HL-60 (cell line): ENCODE data around the gene SPNS2.

ENCODE experiments used
- DNase-seq, 2 experiments: peaks; one replicate each; pipeline ENCODE4 v3.0.0-alpha.2; 2010 to 2020; ENCODE audit warnings: low read depth in 1 of 2, low spot score in 1 of 2
- H3K27ac ChIP-seq: fragments of 250-450 bp; sonication (Bioruptor Pico); replicated peaks from 2 replicates; pipeline ENCODE4 v1.5.1; 2020; ENCODE audit warnings: mild to moderate bottlenecking, moderate library complexity
- H3K27me3 ChIP-seq: fragments of 250-450 bp; sonication (Bioruptor Pico); 2 replicates; pipeline ENCODE4 v1.5.1; 2021; ENCODE audit warnings: mild to moderate bottlenecking, moderate library complexity; ENCODE audit not compliant: insufficient read depth, poor library complexity, severe bottlenecking
- H3K4me3 ChIP-seq: replicated peaks from 2 replicates; pipeline ENCODE4 v1.5.1; 2011; ENCODE audit warnings: mild to moderate bottlenecking, control low read depth, low read length; ENCODE audit not compliant: insufficient read depth
- GABPA ChIP-seq: IDR thresholded peaks from 2 replicates; pipeline ENCODE4 v1.6.1; 2012; ENCODE audit warnings: low read depth
- POLR2AphosphoS5 ChIP-seq: IDR thresholded peaks from 2 replicates; pipeline ENCODE4 v1.6.1; 2012; ENCODE audit warnings: low read depth
- SPI1 ChIP-seq: IDR thresholded peaks from 2 replicates; pipeline ENCODE4 v1.6.1; 2012; ENCODE audit warnings: low read depth, mild to moderate bottlenecking, borderline replicate concordance
- TF ChIP-seq, protein P1 (sequence below): IDR thresholded peaks from 2 replicates; pipeline ENCODE4 v1.6.1; 2012; ENCODE audit warnings: low read depth; ENCODE audit not compliant: insufficient replicate concordance
- TF ChIP-seq, protein P2 (sequence below): IDR thresholded peaks from one replicate; pipeline ENCODE4 v1.5.1; 2011; ENCODE audit warnings: low read length, control low read depth, inconsistent platforms; ENCODE audit not compliant: insufficient read depth

Gene SPNS2

DNA sequence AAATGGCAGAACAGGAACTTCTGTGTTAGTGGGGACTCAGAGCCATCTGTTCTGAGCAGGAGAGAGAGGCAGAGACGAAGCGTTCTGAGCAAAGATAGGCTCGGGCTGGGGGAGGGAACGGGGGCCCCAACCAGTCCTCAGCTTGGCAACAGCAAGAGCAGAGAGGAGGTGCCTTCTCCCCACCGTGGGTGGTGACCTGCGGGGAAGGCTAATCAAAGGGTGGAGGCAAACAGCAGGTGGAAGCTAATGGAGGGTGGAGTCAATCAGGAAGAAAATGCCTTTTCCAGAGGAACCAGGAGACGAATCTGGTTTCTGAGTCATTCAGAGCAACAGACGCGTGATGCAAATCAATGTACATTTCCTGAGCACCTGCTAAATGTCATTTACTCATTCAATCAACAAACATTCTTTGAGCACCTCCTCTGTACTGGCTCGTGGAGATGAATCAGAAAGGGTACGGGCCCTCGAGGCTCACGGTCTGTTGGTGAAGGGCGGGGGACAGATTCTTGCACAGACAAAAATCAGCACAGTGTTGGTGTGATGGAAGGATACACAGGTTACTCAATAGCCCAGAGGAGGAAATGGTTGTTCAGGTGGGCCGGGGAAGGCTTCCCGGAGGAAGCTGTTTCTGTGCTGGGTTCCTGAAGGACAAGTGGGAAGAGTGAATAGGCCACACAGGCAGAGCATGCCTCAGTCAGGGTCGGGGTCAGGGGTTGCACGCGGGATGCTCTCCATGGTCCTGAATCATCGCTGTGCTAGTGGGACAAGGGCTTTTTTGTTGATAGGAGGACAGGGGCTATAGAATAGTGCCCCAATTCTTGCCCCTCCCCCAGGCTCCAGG is 5.7 kb upstream of the SPNS2 start:
- H3K4me3 ChIP-seq: no peak overlapping the region
- TF ChIP-seq, protein P1, sequence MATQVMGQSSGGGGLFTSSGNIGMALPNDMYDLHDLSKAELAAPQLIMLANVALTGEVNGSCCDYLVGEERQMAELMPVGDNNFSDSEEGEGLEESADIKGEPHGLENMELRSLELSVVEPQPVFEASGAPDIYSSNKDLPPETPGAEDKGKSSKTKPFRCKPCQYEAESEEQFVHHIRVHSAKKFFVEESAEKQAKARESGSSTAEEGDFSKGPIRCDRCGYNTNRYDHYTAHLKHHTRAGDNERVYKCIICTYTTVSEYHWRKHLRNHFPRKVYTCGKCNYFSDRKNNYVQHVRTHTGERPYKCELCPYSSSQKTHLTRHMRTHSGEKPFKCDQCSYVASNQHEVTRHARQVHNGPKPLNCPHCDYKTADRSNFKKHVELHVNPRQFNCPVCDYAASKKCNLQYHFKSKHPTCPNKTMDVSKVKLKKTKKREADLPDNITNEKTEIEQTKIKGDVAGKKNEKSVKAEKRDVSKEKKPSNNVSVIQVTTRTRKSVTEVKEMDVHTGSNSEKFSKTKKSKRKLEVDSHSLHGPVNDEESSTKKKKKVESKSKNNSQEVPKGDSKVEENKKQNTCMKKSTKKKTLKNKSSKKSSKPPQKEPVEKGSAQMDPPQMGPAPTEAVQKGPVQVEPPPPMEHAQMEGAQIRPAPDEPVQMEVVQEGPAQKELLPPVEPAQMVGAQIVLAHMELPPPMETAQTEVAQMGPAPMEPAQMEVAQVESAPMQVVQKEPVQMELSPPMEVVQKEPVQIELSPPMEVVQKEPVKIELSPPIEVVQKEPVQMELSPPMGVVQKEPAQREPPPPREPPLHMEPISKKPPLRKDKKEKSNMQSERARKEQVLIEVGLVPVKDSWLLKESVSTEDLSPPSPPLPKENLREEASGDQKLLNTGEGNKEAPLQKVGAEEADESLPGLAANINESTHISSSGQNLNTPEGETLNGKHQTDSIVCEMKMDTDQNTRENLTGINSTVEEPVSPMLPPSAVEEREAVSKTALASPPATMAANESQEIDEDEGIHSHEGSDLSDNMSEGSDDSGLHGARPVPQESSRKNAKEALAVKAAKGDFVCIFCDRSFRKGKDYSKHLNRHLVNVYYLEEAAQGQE: peak; percentile 94
- TF ChIP-seq POLR2AphosphoS5 (peak; percentile 46), GABPA (no peak)
- no peaks in the 10 kb centered on the region for H3K27me3 ChIP-seq
- H3K27ac ChIP-seq: no peak overlapping the region
- DNase-seq: peak in 1 of 2 experiments; percentile 16

DNA sequence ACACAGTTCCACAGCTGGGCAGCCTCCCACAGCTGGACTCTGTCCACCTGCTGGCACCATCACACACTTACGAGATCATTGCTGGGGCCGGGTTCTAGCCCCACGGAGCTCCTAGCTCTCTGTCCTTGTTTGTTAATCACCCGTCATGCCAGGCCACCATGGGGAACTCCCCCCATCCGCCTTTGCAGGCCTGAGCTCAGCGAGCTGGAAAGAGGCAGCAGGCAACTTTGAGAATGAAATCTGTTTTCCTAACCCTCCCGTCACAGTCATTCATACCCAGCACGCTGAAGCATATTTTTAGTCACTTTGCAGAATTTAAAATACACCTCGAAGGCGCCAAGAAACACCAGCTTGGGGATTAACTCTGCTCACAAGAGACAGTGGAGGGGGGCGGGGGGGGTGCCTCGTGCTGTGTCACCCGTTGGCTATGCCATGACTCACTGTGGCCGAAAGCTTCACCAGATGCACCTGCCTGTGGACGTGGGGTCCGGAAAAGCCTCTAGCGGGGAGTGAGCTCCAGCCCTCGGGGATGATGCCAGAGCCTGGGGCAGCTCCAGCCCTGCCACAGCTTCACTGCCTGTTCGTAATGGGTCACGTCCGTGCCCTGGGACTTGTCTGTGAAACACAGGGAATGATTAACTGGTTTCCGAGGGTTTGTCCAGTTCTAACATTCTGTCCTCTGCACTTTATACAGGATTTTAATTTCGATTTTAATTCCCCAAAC is 1.4 kb upstream of the SPNS2 start:
- Histone ChIP-seq H3K4me3 (no peak overlapping the region), H3K27ac (no peak overlapping the region), H3K27me3 (no peaks in the 10 kb centered on the region)
- DNase-seq: no peak
- TF ChIP-seq, protein P2, sequence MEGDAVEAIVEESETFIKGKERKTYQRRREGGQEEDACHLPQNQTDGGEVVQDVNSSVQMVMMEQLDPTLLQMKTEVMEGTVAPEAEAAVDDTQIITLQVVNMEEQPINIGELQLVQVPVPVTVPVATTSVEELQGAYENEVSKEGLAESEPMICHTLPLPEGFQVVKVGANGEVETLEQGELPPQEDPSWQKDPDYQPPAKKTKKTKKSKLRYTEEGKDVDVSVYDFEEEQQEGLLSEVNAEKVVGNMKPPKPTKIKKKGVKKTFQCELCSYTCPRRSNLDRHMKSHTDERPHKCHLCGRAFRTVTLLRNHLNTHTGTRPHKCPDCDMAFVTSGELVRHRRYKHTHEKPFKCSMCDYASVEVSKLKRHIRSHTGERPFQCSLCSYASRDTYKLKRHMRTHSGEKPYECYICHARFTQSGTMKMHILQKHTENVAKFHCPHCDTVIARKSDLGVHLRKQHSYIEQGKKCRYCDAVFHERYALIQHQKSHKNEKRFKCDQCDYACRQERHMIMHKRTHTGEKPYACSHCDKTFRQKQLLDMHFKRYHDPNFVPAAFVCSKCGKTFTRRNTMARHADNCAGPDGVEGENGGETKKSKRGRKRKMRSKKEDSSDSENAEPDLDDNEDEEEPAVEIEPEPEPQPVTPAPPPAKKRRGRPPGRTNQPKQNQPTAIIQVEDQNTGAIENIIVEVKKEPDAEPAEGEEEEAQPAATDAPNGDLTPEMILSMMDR: no peak
- TF ChIP-seq SPI1 (no peak), GABPA (no peak), POLR2AphosphoS5 (no peak)
- TF ChIP-seq, protein P1: no peak

DNA sequence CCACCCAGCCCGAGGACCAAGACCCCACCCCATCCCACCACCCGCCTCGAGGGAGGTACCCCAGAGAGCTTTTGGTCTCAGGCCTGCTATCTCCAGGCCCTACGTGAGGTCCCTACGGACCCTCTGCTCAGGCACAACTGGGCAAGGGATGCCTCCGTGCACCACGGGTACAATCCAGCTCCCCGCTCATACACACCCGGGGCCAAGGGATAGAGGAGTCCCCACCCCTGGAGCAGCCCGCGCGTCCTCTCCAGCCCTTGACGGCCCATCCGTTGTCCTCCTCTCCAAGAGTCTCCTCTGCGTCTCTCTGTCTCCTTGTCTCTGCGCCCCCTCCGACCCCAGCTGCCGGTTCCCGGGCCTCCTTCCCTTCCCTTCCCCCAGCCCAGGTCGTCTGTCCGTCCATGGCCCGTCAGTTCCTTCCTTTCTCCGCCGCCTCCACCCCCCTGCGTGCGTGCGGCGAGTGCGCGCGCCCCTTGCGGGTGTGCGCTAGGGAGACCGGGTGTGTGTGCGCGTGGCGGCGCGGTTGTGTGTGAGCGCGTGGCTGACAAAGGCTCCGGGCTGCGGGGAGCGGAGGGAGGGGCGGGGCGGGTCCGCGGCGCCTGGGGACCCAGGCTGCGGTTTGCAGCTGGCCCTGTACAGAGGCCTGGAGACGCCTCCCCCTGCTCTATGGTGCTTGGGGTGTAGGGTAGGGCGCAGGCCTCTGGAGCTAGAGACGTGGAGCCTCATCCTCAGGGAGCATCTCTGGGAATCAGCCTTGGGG is 930 bp downstream of the SPNS2 start:
- peak; percentile 54 to 69 for DNase-seq
- H3K27me3 ChIP-seq: no peaks in the 10 kb centered on the region
- peak; percentile 44; the same call in 1 of the 2 replicates for TF ChIP-seq SPI1
- TF ChIP-seq GABPA: no peak
- peak overlapping the region; percentile 46 for H3K4me3 ChIP-seq
- peak overlapping the region; percentile 77 for H3K27ac ChIP-seq

DNA sequence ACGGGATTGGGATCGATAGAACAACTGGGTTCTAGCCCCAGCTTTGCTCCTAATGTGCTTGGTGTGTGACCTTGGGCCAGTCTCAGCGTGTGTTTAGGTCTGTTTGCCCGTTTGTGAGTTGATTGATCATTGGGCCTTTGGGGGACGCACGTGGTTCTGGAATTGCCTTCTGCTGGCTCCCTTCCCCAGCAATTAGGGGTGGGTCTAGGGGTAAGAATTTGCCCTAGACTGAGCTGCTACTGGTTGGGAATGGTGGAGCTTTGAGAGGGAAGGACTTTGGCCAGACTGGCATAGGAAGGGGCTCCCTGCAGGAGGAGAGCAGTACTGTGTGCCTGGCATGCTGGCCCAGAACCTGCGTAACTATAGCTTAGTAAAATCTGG is 1.5 kb downstream of the SPNS2 start:
- DNase-seq: no peak
- TF ChIP-seq, protein P2: no peak
- TF ChIP-seq, protein P1: no peak
- TF ChIP-seq POLR2AphosphoS5 (no peak), GABPA (no peak), SPI1 (no peak)
- Histone ChIP-seq H3K27ac (peak overlapping the region; percentile 77), H3K4me3 (peak overlapping the region; percentile 46), H3K27me3 (no peaks in the 10 kb centered on the region)
